HepG2 (cell line): ENCODE results near the gene FOSB. TPM values are rescaled to one million over a fixed set of nuclear protein-coding genes. Genes with fewer than 3 reads are reported as not detected.

Experiments used
- ARID4A ChIP-seq: sonication (generic); formaldehyde crosslinking; IDR thresholded peaks from 2 replicates; pipeline ENCODE4 v1.5.0; 2020; ENCODE audit warnings: mild to moderate bottlenecking, missing genetic modification reagents, borderline replicate concordance
- E2F5 ChIP-seq: sonication (generic); formaldehyde crosslinking; conservative IDR thresholded peaks from 2 replicates; pipeline ENCODE4 v1.4.0; 2020; ENCODE audit warnings: missing genetic modification reagents
- ELF1 ChIP-seq: sonication (generic); formaldehyde crosslinking; IDR thresholded peaks from 2 replicates; pipeline ENCODE4 v1.4.0; 2020; ENCODE audit warnings: missing genetic modification reagents
- GABPB1 ChIP-seq: IDR thresholded peaks from 2 replicates; pipeline ENCODE4 v1.6.1; 2016; ENCODE audit warnings: mild to moderate bottlenecking, missing genetic modification reagents, moderate library complexity, missing compliant biosample characterization
- HNF4G ChIP-seq, 2 experiments: sonication (generic) in 1 of 2; formaldehyde crosslinking in 1 of 2; IDR thresholded peaks; 2 replicates each; pipeline versions ENCODE4 v1.4.0 to v1.6.1; 2011 to 2020; ENCODE audit warnings: borderline replicate concordance in 2 of 2, low read depth in 2 of 2, mild to moderate bottlenecking in 2 of 2, low read length in 1 of 2, missing genetic modification reagents in 1 of 2, moderate library complexity in 1 of 2
- KLF9 ChIP-seq: IDR thresholded peaks from 2 replicates; pipeline ENCODE4 v1.6.1; 2016; ENCODE audit warnings: low read depth
- MAX ChIP-seq: IDR thresholded peaks from 2 replicates; pipeline ENCODE4 v1.6.1; 2012; ENCODE audit warnings: inconsistent platforms
- REPIN1 ChIP-seq: sonication (generic); formaldehyde crosslinking; IDR thresholded peaks from 2 replicates; pipeline ENCODE4 v1.8.0; 2022; ENCODE audit warnings: missing genetic modification reagents, low read depth, mild to moderate bottlenecking, borderline replicate concordance
- SMYD3 ChIP-seq: sonication (generic); formaldehyde crosslinking; IDR thresholded peaks from 2 replicates; pipeline ENCODE4 v1.8.1; 2023; ENCODE audit warnings: mild to moderate bottlenecking, missing genetic modification reagents
- SOX13 ChIP-seq, 3 experiments: fragments of 450-650 bp in 1 of 3; sonication (generic) in 1 of 3; formaldehyde crosslinking in 1 of 3; IDR thresholded peaks in 2 of 3; conservative IDR thresholded peaks in 1 of 3; 2 replicates each; pipeline versions ENCODE4 v1.5.0 to v1.6.1; 2016 to 2020; ENCODE audit warnings: antibody characterized with exemption in 1 of 3, mild to moderate bottlenecking in 1 of 3, missing compliant biosample characterization in 1 of 3, missing genetic modification reagents in 1 of 3, moderate library complexity in 1 of 3
- THAP9 ChIP-seq: sonication (generic); formaldehyde crosslinking; IDR thresholded peaks from 2 replicates; pipeline ENCODE4; 2020; ENCODE audit warnings: missing genetic modification reagents, mild to moderate bottlenecking, borderline replicate concordance
- TMF1 ChIP-seq: sonication (generic); formaldehyde crosslinking; IDR thresholded peaks from 2 replicates; pipeline ENCODE4 v1.8.1; 2022; ENCODE audit warnings: low read depth, missing genetic modification reagents
- ZFP90 ChIP-seq: sonication (generic); formaldehyde crosslinking; IDR thresholded peaks from 2 replicates; pipeline ENCODE4 v1.8.0; 2022; ENCODE audit warnings: missing genetic modification reagents, mild to moderate bottlenecking, inconsistent platforms, borderline replicate concordance
- ZNF747 ChIP-seq: sonication (generic); formaldehyde crosslinking; IDR thresholded peaks from 2 replicates; pipeline ENCODE4 v1.8.1; 2023; ENCODE audit warnings: missing genetic modification reagents, mild to moderate bottlenecking, borderline replicate concordance
- polyA plus RNA-seq, 8 experiments: library from polyadenylated mRNA; depleted of rRNA in 3 of 8; stranded (reverse) in 7 of 8; unstranded in 1 of 8; fragments of >200 nt; fragmentation: Illumina TruSeq in 4 of 8; extraction: Trizol in 4 of 8; gene quantifications; 2 replicates each; pipeline versions ENCODE4 v1.2.1 to v1.2.3, GENCODE V29; 2011 to 2016; ENCODE audit warnings: low read depth in 4 of 8, missing spikeins in 1 of 8, mixed read lengths in 1 of 8; ENCODE audit not compliant: insufficient read depth in 1 of 8
- total RNA-seq, 5 experiments: library from RNA; depleted of rRNA; stranded (reverse); fragments of >200 nt; fragmentation: Illumina TruSeq; extraction: Trizol; gene quantifications; 2 replicates each; pipeline ENCODE4 v1.2.3, GENCODE V29; 2016; ENCODE audit warnings: low read depth in 1 of 5
- TF ChIP-seq, protein P1 (sequence below): sonication (generic); IDR thresholded peaks from 2 replicates; pipeline ENCODE4 v1.6.1; 2016; ENCODE audit warnings: low read depth, borderline replicate concordance

FOSB gene
- total and polyA plus RNA-seq, 2 of the 13 experiments (the other 11 are each of a cell fraction or from before 2014, with no cell fraction given): 2.8 to 6.0 TPM

- TF ChIP-seq ARID4A (CRISPR knock-in tag) (peak; percentile 57; the same call in 1 of the 2 replicates), ELF1 (CRISPR knock-in tag) (peak; percentile 39; the same call in 1 of the 2 replicates), ZNF747 (CRISPR knock-in tag) (peak; percentile 71; the same call in 1 of the 2 replicates), KLF9 (CRISPR knock-in tag) (no peak), SOX13 (IDR thresholded peaks at IDR 0.05) (no peak), SOX13 (CRISPR knock-in tag; conservative IDR thresholded peaks at IDR 0.05 in 1 of 2, IDR thresholded peaks at IDR 0.05 in 1 of 2) (peak in 1 of 2 experiments; percentile 25; a peak in 1 of 4 replicates), THAP9 (no peak), GABPB1 (CRISPR knock-in tag) (peak; percentile 38), MAX (peak; percentile 20), E2F5 (CRISPR knock-in tag) (no peak), REPIN1 (CRISPR knock-in tag) (peak; percentile 80; the same call in 1 of the 2 replicates), ZFP90 (CRISPR knock-in tag) (peak; percentile 87; the same call in 1 of the 2 replicates), TMF1 (CRISPR knock-in tag) (no peak), SMYD3 (CRISPR knock-in tag) (0 out of 2 replicates have a peak, but pooled peaks have one; percentile 49), HNF4G (IDR thresholded peaks at IDR 0.05; ENCODE audit: borderline replicate concordance, low read depth, low read length) (peak; percentile 24; the same call in 1 of the 2 replicates), HNF4G (CRISPR knock-in tag; IDR thresholded peaks at IDR 0.05; ENCODE audit: borderline replicate concordance, low read depth) (0 out of 2 replicates have a peak, but pooled peaks have one; percentile 10)
- TF ChIP-seq, protein P1, sequence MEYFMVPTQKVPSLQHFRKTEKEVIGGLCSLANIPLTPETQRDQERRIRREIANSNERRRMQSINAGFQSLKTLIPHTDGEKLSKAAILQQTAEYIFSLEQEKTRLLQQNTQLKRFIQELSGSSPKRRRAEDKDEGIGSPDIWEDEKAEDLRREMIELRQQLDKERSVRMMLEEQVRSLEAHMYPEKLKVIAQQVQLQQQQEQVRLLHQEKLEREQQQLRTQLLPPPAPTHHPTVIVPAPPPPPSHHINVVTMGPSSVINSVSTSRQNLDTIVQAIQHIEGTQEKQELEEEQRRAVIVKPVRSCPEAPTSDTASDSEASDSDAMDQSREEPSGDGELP: peak; percentile 67; the same call in 1 of the 2 replicates
Observed at GRCh38 chr19:45478454-45479238, 10.8 kb downstream of the FOSB start (continued).
